GM13977 (cell line): Measurements from ENCODE around the gene LRRC74B.

Experiments used
- DNase-seq: peaks from one replicate; pipeline ENCODE4 v3.0.0; 2012; ENCODE audit warnings: low spot score
- in situ Hi-C: fragments of 300-500 bp; cut with MboI; formaldehyde crosslinking; loops from one replicate; pipeline ENCODE4 v1.12.0; 2022; ENCODE audit warnings: low sequenced_read_pairs, low pct_unique_long_range_greater_than_20kb, mixed read lengths, inconsistent platforms; ENCODE audit not compliant: unreplicated experiment
- TF ChIP-seq, protein P1 (sequence below): IDR thresholded peaks from 2 replicates; pipeline ENCODE4 v1.5.1; 2012; ENCODE audit warnings: mild to moderate bottlenecking, control low read depth; ENCODE audit not compliant: insufficient read depth; ENCODE audit errors: extremely low read depth, missing control alignments

Gene LRRC74B

DNA sequence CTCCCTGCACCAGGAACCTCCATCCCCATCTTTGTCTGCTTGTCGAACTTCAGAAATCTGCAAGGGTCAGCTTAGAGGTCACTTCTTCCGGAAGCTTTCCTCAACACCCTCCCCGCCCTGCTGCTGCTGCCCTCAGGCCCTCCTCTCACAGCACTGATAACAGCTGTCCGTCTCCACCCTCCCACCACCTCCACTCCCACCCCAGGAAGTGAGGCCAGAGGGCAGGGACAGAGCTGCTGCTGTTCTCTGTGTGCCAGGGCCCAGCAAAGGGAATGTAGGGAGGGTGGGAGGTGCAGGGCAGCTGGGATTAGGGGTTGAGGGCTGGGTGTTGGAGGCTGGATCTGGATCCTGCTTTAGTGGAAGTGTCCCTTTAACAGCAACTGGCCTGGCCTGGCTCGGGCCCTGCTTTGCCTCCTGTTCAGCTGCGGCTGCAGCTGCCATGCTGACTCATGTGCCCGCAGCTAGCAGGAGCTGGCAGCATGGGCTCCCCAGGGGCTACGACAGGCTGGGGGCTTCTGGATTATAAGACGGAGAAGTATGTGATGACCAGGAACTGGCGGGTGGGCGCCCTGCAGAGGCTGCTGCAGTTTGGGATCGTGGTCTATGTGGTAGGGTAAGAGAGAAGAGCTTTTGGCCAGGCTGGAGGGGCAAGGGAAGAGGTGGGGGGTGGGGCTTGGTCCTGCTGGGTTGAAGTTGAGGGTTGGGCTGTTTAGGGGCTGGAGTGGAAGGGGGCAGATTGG is 30.9 kb upstream of the LRRC74B start, which contains the start of gene P2RX6:
Gene P2RX6 (plus strand): TSS at position 440 of the 740 bp plus-strand sequence. CDS start 10 bp downstream, at position 450.
- TF ChIP-seq, protein P1, sequence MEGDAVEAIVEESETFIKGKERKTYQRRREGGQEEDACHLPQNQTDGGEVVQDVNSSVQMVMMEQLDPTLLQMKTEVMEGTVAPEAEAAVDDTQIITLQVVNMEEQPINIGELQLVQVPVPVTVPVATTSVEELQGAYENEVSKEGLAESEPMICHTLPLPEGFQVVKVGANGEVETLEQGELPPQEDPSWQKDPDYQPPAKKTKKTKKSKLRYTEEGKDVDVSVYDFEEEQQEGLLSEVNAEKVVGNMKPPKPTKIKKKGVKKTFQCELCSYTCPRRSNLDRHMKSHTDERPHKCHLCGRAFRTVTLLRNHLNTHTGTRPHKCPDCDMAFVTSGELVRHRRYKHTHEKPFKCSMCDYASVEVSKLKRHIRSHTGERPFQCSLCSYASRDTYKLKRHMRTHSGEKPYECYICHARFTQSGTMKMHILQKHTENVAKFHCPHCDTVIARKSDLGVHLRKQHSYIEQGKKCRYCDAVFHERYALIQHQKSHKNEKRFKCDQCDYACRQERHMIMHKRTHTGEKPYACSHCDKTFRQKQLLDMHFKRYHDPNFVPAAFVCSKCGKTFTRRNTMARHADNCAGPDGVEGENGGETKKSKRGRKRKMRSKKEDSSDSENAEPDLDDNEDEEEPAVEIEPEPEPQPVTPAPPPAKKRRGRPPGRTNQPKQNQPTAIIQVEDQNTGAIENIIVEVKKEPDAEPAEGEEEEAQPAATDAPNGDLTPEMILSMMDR: no peak
- DNase-seq: no peak
- in situ Hi-C loops: no loop called here

DNA sequence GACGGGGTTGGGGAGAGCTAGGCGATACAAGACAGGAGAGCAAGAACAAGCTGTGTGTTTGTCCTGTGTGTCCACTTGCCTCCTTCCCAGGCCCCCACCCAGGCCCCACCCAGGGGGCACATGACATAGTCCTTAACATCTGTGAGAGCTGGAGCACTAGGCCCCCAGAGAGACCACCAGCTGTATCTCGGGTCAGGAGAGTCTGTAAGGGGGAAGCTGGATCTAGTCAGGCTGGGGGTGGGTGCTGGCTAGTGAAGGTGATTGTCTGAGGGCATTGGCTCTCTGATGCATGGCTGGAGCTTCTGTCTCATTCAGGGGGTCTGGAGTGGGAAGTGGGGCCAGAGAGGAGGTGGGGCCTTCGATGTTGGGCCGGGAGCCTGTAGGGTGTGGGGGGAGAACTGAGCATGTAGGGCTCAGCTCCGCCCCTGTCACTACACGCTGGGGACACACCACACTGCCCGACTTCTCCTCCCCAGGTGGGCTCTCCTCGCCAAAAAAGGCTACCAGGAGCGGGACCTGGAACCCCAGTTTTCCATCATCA is 30.2 kb upstream of the LRRC74B start:
- in situ Hi-C loops: no loop called here
- TF ChIP-seq, protein P1: no peak
- DNase-seq: no peak

DNA sequence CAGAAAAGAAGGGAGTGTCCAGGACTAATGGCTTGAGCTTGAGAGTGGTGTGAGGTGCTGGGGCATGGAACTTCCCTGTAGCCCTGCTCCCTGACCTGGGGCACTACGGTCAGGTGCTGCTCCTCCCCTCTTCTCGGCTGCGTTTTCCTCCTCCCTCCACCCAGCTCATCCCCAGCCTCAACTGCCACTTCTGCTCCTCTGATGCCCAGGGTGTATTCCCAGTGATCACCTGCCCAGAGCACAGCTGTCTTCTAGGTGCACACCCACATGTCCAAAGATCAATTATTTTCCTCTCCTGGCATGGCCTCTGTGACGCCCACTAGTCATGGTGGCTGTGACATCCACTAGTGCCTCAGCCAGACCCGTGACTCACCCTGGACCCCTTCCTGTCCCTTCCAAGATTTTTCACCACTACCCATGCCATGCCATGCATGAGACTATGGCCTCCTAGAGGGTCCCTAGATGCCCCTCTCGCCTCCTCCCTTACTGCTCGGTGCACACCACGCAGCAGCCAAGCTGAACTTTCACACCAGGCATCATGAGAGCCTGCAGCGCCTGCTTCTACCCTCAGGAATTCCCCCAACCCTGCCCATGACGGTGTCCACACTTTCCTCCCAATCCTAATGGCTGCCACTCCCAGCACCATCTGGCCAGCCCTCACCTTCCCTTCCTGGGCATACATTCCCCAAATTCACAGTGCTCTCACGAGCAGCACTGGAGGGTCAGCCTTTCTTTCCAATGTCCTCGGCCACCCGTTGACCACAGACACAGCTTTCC is 28.9 kb upstream of the LRRC74B start:
- in situ Hi-C loops: no loop called here
- TF ChIP-seq, protein P1: no peak
- no peak for DNase-seq

DNA sequence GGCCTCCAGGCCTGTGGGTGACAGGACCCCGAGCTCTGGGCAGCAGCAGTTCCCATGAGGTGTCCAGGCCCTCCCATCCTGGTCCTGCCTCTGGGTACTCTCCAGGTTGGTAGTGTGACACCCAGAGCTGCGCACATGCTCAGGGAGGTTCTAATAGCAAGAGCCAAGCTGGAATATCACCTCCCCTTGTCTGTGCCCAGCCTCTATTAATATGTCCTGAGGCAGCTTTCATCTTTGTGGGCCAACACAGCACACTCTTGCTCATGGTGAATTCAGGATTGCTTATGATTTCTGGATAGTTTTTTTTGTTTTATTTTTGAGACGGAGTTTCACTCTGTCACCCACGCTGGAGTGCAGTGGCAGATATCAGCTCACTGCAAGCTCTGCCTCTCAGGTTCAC is 27.4 kb upstream of the LRRC74B start:
- in situ Hi-C loops: no loop called here
- DNase-seq: no peak
- TF ChIP-seq, protein P1: no peak

DNA sequence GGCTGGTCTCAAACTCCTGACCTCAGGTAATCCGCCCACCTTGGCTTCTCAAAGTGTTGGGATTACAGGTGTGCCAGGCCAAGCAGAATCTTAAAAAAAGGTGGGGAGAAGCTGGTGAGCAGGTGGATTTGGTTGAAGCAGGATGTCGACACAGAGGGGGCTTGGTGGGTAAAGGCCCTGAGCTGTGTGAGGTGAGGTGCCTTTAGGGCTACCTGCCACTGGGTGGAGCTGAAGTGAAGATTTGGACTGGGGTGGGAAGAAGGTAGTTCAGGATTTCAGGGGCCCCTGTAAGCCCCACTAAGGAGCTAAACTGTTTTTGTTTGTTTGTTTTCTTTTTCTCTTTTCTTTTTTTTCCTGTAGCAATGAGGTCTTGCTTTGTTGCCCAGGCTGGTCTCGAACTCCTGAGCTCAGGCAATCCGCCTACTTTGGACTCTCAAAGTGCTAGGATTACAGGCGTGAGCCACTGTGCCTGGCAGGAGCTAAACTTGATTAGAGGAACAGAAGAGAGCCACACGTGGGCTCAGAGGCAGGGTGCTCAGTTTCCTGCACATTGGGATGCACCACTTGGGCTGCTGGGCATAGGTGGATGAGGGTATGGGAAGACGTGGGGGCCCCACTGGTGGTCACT is 24.8 kb upstream of the LRRC74B start:
- DNase-seq: peak; percentile 72
- in situ Hi-C loops: no loop called here
- TF ChIP-seq, protein P1: peak; percentile 51

DNA sequence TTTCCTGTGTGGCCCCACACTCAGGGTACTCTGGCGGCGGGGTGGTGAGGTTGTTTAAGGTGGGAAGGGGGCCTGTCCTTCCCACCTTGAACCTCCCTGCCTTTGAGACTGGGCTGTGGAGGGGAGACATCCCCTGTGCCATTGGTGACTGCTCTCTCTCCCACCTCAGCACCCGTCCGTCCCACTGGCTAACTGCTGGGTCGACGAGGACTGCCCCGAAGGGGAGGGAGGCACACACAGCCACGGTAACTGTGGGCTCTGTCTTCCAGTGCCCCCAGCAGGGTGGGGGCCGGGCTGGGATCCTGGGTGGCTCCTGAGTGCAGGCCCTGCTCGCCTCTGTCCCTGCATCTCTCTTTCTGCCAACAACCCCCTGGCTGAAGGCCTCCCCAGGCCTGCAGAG is 23.2 kb upstream of the LRRC74B start:
- in situ Hi-C loops: no loop called here
- DNase-seq: no peak
- TF ChIP-seq, protein P1: no peak
